ENCODE measurements around the gene TBC1D32. TPM values are rescaled to one million over a fixed set of nuclear protein-coding genes. Genes with fewer than 3 reads are reported as not detected.
A peak's percentile ranks its signal among the peaks of the same experiment; 100 is the strongest.
"Not testable (repeated sequence)": the region's sequence is repeated elsewhere in the genome, so short reads cannot be mapped to it uniquely, and the experiment has no call there.

TBC1D32 gene
- total RNA-seq, 2 donors from 2014 or later, result 7.4 to 10.4 TPM

DNA sequence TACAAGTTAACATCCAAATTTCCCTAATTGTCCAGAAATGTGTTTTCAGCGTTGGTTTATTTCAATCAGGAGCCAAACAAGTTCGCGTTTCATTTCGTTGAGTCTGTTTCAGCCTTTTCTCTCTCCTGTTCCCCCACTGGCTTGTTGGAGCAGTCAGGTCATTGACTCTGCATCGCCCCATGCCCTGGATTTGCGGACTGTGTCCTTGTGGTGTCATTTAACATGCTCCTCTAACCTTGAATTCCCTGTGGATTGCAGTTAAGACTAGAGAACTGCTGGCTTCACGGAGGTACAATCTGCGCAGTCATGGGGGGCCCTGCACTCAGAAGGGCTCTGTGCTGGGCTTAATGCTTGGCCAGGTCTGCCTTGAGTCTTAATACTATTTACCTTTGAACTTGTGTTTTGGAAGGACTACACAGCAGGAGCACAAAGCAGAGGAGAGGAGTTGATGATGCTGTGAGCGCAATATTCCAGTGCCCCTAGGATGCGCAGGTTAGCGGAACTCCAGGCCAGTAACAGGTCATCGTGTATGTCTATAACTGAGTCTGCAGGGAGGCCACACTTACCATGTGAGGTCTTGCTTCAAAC is 5.5 kb upstream of the TBC1D32 start:
- ATAC-seq (replicated peaks in 1 of 2), result no peak

DNA sequence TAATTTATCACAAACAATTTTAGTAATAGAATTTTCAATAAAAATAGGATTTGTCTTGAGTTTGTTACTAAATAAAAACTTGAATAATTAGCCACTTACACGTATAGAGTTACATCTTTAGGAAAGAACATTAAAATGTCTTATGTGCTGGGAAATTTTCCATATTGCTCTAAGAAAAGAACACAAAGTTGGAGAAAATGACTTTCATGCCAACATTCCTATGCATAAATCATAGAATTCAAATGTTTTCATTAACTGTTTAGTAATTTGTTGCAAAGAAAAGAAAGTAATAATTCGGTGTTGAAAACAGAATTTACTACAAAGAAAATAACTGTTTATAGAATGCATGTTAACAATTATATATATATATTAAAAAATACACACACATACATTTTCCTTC is 4.7 kb upstream of the TBC1D32 start:
- H3K4me1 Mint-ChIP-seq (ENCODE audit: low read depth), result peaks cover 8% of the 10 kb centered on the region
- ATAC-seq (replicated peaks in 1 of 2), result no peak
- no peaks in the 10 kb centered on the region for H3K9me3 Mint-ChIP-seq
- no peak for DNase-seq
- no peak overlapping the region for H3K27ac Mint-ChIP-seq
- no peak overlapping the region for H3K4me3 Mint-ChIP-seq
- H3K36me3 Mint-ChIP-seq (ENCODE audit: insufficient read depth in 2 of 2), result no peaks in the 10 kb centered on the region
- H3K27me3 Mint-ChIP-seq (ENCODE audit: low read depth), result peaks cover 15% of the 10 kb centered on the region

More for the DNA sequence above, 5.5 kb upstream of the TBC1D32 start:
- Mint-ChIP-seq H3K27ac (no peak overlapping the region), H3K36me3 (ENCODE audit: insufficient read depth in 2 of 2) (no peaks in the 10 kb centered on the region), H3K27me3 (ENCODE audit: low read depth) (peaks cover 18% of the 10 kb centered on the region), H3K9me3 (no peaks in the 10 kb centered on the region), H3K4me3 (no peak overlapping the region), H3K4me1 (ENCODE audit: low read depth) (peaks cover 8% of the 10 kb centered on the region)
- DNase-seq, result no peak

DNA sequence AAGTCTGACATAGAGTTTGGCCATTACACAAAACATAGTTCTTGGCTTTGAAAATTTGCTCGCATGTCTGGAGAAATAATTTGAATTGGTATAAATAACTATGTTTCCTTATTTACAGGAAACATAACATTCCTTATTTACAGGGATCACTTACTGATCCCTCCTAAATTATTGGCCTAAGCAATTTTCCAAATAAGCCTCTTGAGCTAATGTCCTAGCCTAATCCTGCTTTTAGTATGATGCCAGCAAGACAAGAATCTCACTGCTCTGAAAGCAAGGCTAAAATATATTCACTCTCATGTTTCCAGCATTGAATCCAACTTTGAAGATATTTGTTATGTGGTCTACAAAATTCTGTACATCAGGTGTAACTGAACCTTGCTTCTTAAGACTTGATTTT is 4.1 kb upstream of the TBC1D32 start:
- Mint-ChIP-seq H3K27me3 (ENCODE audit: low read depth) (peaks cover 15% of the 10 kb centered on the region), H3K27ac (no peak overlapping the region), H3K4me3 (no peak overlapping the region), H3K9me3 (no peaks in the 10 kb centered on the region), H3K4me1 (ENCODE audit: low read depth) (peaks cover 12% of the 10 kb centered on the region), H3K36me3 (ENCODE audit: insufficient read depth in 2 of 2) (no peaks in the 10 kb centered on the region)
- no peak for ATAC-seq (replicated peaks in 1 of 2)
- DNase-seq, result no peak

DNA sequence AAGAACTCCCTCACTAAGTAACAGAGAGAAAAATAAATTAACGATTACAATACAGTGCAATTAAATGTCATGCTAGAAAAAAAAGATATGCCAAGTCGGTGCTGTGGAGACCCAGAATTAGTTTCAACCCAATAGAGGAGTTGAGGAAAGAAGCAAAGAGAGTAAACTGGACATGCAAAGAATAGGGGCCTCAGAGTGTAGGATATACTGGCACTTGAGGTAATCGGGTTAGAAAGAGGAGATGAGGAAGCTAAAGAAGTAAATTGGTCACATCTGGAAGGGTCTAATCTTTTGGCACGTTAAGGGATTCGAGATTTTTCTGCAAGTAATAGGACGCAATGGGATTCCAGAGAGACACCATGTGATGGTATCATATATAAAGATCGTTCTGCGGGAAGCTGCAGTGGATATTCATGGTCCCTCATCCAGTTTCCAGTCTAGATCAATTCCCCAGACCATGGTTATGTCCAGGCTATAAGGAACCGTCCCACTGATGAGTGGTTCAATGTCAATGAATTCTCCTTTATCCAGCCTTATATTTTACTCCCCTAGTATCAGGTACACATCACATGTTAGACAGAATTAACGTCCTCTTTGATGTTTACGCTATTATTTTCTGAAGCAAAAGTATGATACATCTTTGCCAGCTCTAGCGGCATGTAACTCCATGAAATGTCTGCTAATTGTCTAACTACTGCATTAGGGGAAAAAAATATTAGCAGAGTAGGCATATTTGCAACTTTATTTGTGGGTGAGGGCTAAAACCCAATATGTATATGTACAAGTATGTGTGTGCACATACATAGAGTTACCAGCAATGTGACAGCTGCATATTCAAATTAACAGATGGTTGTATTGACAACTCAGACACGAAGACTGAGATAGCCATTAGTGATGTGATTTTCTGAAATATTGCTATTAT is 1.1 kb upstream of the TBC1D32 start:
- DNase-seq (no peak), ATAC-seq (replicated peaks in 1 of 2) (no peak)
- Mint-ChIP-seq H3K36me3 (ENCODE audit: insufficient read depth in 2 of 2) (no peaks in the 10 kb centered on the region), H3K27me3 (ENCODE audit: low read depth) (no peaks in the 10 kb centered on the region), H3K27ac (peak overlapping the region; percentile 99), H3K9me3 (no peaks in the 10 kb centered on the region), H3K4me1 (ENCODE audit: low read depth) (peaks cover 40% of the 10 kb centered on the region), H3K4me3 (peak overlapping the region; percentile 88 to 97)

DNA sequence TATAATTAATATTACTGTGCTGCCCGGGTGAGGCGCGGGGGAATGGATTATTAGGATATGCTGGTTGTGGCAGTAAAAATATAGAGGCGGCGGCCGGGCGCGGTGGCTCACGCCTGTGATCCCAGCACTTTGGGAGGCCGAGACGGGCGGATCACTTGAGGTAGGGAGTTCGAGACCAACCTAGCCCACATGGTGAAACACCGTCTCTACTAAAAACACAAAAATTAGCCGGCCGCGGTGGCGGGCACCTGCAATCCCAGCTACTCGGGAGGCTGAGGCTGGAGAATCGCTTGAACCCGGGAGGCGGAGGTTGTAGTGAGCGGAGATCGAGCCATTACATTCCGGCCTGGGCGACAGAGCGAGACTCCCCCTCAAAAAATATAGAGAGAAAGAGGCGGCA is 586 bp downstream of the TBC1D32 start:
- Mint-ChIP-seq H3K4me1 (ENCODE audit: low read depth) (peaks cover 43% of the 10 kb centered on the region), H3K27ac (peak overlapping the region; percentile 99), H3K4me3 (peak overlapping the region; percentile 88 to 97)
- H3K27me3 Mint-ChIP-seq (ENCODE audit: low read depth); H3K9me3 Mint-ChIP-seq; H3K36me3 Mint-ChIP-seq (ENCODE audit: insufficient read depth in 2 of 2); DNase-seq; ATAC-seq (replicated peaks in 1 of 2): not testable (repeated sequence)

DNA sequence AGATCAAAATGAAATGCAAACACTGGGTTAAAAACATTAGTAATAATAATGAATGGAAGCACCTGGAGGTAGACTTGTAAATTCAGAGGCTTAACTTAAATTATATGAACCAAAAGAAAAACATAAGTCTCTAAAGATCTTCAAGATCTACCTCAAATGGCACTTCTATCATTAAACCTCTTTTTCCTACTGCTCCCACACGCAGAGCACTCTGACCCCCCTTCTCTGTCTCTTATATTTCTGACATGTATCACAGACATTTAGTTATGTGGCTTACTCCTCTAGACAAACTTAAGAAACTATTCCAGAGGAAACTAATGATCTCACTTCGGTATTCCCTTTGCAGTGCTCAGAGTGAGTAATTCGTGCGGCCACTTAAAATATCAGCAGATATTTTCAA is 1.1 kb downstream of the TBC1D32 start:
- H3K27me3 Mint-ChIP-seq (ENCODE audit: low read depth), result no peaks in the 10 kb centered on the region
- H3K27ac Mint-ChIP-seq, result peak overlapping the region; percentile 99
- H3K9me3 Mint-ChIP-seq, result no peaks in the 10 kb centered on the region
- H3K4me1 Mint-ChIP-seq (ENCODE audit: low read depth), result peaks cover 43% of the 10 kb centered on the region
- ATAC-seq (replicated peaks in 1 of 2) (no peak), DNase-seq (no peak)
- peak overlapping the region; percentile 88 to 97 for H3K4me3 Mint-ChIP-seq
- H3K36me3 Mint-ChIP-seq (ENCODE audit: insufficient read depth in 2 of 2), result no peaks in the 10 kb centered on the region

DNA sequence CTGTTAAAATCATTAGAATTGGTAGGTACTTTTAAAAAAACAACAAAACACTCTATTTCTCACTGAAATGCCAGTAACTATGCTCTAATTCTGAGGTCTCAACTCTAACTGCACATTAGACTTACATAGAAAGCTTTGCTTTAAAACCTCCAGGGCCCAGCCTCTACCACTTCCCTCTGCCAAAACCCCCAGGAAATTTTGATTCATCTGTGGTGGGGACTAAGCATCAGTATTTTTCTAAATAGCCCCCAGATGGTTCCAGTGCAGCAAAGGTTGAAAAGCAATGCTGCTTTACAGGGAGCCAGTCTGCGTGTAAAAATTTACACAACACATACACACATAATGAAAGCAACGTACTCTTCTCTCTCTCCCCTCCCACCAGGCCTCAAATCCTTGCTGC is 3.8 kb downstream of the TBC1D32 start:
- H3K4me3 Mint-ChIP-seq, result no peak overlapping the region

DNA sequence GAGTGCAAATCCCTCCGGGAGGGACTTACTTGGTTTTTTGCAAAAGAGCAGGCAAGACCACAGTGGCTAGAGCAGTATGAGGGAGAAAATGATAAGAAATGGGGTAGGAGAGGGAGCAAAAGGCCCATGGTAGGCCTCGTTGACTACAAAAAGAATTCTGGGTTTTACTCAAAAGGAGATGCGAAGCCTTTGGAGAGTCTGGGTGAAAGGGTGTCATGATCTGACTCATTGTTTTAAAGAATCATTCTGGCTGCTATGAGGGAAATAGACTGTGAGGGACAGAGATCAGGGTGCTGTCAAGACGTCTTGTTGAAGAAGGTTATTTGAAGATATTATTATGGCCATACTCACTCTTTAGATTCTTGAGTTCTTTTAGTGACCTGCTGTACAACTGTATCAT is 13.0 kb downstream of the TBC1D32 start:
- H3K4me1 Mint-ChIP-seq (ENCODE audit: low read depth), result peaks cover 25% of the 10 kb centered on the region
- peaks cover 2 to 5% of the 10 kb centered on the region in 2 donors for H3K36me3 Mint-ChIP-seq (ENCODE audit: insufficient read depth in 2 of 2)
- H3K27ac Mint-ChIP-seq, result no peak overlapping the region
- ATAC-seq (replicated peaks in 1 of 2) (peak; percentile 97 to 98), DNase-seq (peak in 1 of 2 donors; percentile 17)
- peaks cover 0 to 2% of the 10 kb centered on the region in 2 donors for H3K9me3 Mint-ChIP-seq
- H3K4me3 Mint-ChIP-seq, result no peak overlapping the region
- H3K27me3 Mint-ChIP-seq (ENCODE audit: low read depth), result no peaks in the 10 kb centered on the region

More for the DNA sequence above, 3.8 kb downstream of the TBC1D32 start:
- H3K36me3 Mint-ChIP-seq (ENCODE audit: insufficient read depth in 2 of 2), result no peaks in the 10 kb centered on the region
- H3K4me1 Mint-ChIP-seq (ENCODE audit: low read depth), result peaks cover 43% of the 10 kb centered on the region
- H3K27me3 Mint-ChIP-seq (ENCODE audit: low read depth), result no peaks in the 10 kb centered on the region
- H3K27ac Mint-ChIP-seq, result no peak overlapping the region
- DNase-seq (peak in 1 of 2 donors; percentile 4), ATAC-seq (replicated peaks in 1 of 2) (no peak)
- no peaks in the 10 kb centered on the region for H3K9me3 Mint-ChIP-seq

DNA sequence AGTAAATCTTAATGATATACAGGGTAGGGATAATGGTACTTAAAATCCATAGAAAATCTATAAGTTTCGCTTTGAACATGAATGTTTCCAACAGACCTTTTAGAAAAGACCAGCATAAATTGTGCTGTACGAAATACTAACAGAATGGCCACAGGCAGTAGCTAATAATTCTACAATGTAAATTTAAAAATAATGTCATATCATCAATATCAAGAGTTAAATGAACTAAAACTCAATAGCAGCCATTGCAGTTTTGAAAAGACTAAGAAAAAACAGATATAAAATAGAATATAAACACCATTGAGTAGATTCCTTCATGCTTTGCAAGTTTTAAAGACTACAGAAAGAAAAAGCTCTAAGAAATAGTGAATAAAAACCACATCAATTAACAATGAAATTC is 14.7 kb downstream of the TBC1D32 start:
- peaks cover 19% of the 10 kb centered on the region for H3K4me1 Mint-ChIP-seq (ENCODE audit: low read depth)

DNA sequence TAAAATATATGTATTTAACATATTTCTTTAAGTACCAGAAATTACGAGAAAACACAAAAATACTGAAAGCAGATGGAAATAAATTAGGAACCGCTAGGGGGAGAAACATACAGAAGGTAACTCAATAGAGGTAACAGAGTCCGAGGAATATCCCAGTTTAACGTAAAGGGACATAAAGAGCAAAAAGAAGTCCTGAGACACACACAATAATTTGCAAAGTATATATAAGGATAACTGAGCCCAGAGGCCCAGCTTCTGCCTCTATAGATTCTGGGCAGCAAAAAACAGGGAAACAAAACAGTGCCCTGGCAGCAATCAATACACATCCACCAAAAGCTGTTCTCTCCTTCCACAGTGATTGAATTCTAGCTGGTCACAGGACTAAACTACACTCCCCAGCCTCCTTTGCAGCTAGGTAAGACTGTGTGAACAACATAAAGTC is 15.1 kb downstream of the TBC1D32 start:
- peaks cover 2 to 5% of the 10 kb centered on the region in 2 donors for H3K36me3 Mint-ChIP-seq (ENCODE audit: insufficient read depth in 2 of 2)
- H3K9me3 Mint-ChIP-seq, result no peaks in the 10 kb centered on the region
- H3K4me1 Mint-ChIP-seq (ENCODE audit: low read depth), result peaks cover 19% of the 10 kb centered on the region
- no peaks in the 10 kb centered on the region for H3K27me3 Mint-ChIP-seq (ENCODE audit: low read depth)
- no peak overlapping the region for H3K27ac Mint-ChIP-seq
- DNase-seq (no peak), ATAC-seq (replicated peaks in 1 of 2) (no peak)
- H3K4me3 Mint-ChIP-seq, result no peak overlapping the region

More for the DNA sequence above, 14.7 kb downstream of the TBC1D32 start:
- DNase-seq, result no peak
- Mint-ChIP-seq H3K4me3 (no peak overlapping the region), H3K27me3 (ENCODE audit: low read depth) (no peaks in the 10 kb centered on the region), H3K36me3 (ENCODE audit: insufficient read depth in 2 of 2) (peaks cover 2 to 5% of the 10 kb centered on the region in 2 donors), H3K9me3 (no peaks in the 10 kb centered on the region), H3K27ac (no peak overlapping the region)
- ATAC-seq (replicated peaks in 1 of 2), result no peak

DNA sequence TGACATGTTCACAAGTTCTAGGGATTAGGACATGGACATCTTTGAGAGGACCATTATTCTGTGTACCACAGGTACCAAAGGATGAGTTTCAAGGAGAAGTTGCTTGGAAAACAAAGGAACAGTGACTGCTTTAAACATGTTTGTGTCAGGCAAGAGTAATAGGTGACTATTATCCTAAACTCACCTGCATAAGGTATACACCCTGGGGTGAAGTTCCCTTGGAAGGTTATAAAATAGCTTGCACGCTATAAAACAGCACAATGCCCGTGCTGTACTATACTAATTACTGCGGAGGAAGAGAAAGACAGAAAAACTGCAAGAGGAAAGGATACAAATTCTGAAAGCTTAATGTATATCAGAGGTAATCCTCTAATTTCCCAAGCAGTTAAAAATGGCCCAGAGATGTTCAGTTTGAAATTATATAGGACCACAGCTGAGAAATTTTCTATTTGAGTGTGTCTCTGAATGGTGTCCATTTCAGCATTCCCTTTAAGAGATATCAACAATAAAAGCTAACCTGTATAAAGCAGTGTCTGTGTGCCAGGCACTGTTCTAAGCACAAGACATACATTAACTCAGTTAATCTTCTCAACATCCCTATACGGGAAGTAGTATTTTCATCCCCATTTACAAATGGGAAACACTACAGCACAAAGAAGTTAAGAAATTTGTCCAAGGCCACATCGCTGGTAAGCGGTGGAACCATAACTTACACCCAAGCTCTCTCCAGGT is 19.7 kb downstream of the TBC1D32 start:
- H3K27ac Mint-ChIP-seq, result no peak overlapping the region
- DNase-seq, result no peak

DNA sequence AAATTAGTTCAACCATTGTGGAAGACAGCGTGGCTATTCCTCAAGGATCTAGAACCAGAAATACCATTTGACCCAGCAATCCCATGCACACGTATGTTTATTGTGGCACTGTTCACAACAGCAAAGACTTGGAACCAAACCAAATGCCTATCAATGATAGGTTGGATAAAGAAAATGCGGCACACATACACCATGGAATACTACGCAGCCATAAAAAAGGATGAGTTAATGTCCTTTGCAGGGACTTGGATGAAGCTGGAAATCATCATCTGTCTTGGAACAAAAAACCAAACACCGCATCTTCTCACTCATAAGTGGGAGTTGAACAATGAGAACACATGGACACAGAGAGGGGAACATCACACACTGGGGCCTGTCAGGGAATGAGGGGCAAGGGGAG is 22.5 kb downstream of the TBC1D32 start:
- not testable (repeated sequence) for DNase-seq; H3K4me1 Mint-ChIP-seq (ENCODE audit: low read depth); H3K9me3 Mint-ChIP-seq; H3K27ac Mint-ChIP-seq; H3K36me3 Mint-ChIP-seq (ENCODE audit: insufficient read depth in 2 of 2); H3K4me3 Mint-ChIP-seq; ATAC-seq (replicated peaks in 1 of 2); H3K27me3 Mint-ChIP-seq (ENCODE audit: low read depth)

More for the DNA sequence above, 19.7 kb downstream of the TBC1D32 start:
- ATAC-seq (replicated peaks in 1 of 2), result no peak
- H3K27me3 Mint-ChIP-seq (ENCODE audit: low read depth), result no peaks in the 10 kb centered on the region
- no peaks in the 10 kb centered on the region for H3K4me1 Mint-ChIP-seq (ENCODE audit: low read depth)
- no peaks in the 10 kb centered on the region for H3K9me3 Mint-ChIP-seq
- peaks cover 0 to 2% of the 10 kb centered on the region in 2 donors for H3K36me3 Mint-ChIP-seq (ENCODE audit: insufficient read depth in 2 of 2)
- H3K4me3 Mint-ChIP-seq, result no peak overlapping the region

DNA sequence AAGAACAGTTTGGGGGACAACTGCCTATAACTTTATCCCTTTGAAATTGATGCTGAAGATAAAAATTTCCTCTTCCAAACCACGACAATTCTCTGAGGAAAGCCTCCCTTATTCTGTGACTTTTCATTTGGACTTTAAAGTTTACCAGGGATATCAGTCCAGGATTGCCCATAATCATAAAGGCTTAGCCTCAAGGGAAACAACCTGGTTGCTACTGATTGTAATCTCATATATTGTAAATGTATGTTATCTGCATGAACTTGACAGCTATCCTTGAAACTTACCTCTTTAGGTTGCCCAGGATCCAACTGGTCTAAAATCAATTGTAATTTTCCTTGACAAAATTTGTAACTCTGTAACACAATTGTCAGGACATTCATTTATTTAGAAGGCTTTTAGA is 23.8 kb downstream of the TBC1D32 start:
- Mint-ChIP-seq H3K36me3 (ENCODE audit: insufficient read depth in 2 of 2) (no peaks in the 10 kb centered on the region), H3K4me1 (ENCODE audit: low read depth) (no peaks in the 10 kb centered on the region), H3K27me3 (ENCODE audit: low read depth) (no peaks in the 10 kb centered on the region), H3K27ac (no peak overlapping the region), H3K4me3 (no peak overlapping the region), H3K9me3 (no peaks in the 10 kb centered on the region)
- DNase-seq, result no peak
- ATAC-seq (replicated peaks in 1 of 2), result no peak
